HEK293 (cell line): ENCODE data around the gene CASZ1.

ENCODE experiments used
- CTCF ChIA-PET: fragments of 350-600 bp; formaldehyde crosslinking; extraction: SDS; loops from one replicate; lab custom pipeline; 2021; ENCODE audit warnings: antibody characterized with exemption; lab: Yijun Ruan, JAX
- POLR2A ChIA-PET: fragments of 300-600 bp; formaldehyde crosslinking; extraction: SDS; loops from one replicate; lab custom pipeline; 2020; ENCODE audit warnings: antibody characterized with exemption, inconsistent platforms; lab: Yijun Ruan, JAX
- H3K27ac ChIP-seq: fragments of 200-500 bp; sonication (Bioruptor generic); 2 replicates; pipeline ENCODE4 v1.5.1; 2014; ENCODE audit warnings: low read depth, low read length, control low read depth, inconsistent platforms; ENCODE audit errors: extremely low read depth
- H3K36me3 ChIP-seq, 2 experiments: fragments of 200-500 bp in 1 of 2; sonication (Bioruptor generic) in 1 of 2; 1 replicate in 1 of 2; 2 replicates in 1 of 2; pipeline ENCODE4 v1.5.1; 2014 to 2017; ENCODE audit warnings: inconsistent platforms in 2 of 2, low read length in 2 of 2; ENCODE audit not compliant: control insufficient read depth in 2 of 2, insufficient read depth in 1 of 2
- H3K4me1 ChIP-seq: fragments of 200-500 bp; sonication (Bioruptor generic); 2 replicates; pipeline ENCODE4 v1.5.1; 2014; ENCODE audit warnings: mild to moderate bottlenecking, low read length, inconsistent platforms; ENCODE audit not compliant: control insufficient read depth, insufficient read depth
- H3K4me3 ChIP-seq: 2 replicates; pipeline ENCODE4 v1.5.1; 2011; ENCODE audit warnings: low read depth, mild to moderate bottlenecking, control low read depth, low read length, moderate library complexity
- H3K9me3 ChIP-seq: fragments of 200-500 bp; sonication (Bioruptor generic); 2 replicates; pipeline ENCODE4 v1.5.1; 2014; ENCODE audit warnings: low read depth, low read length, inconsistent platforms; ENCODE audit not compliant: control insufficient read depth, insufficient read depth
- EGR2 ChIP-seq: fragments of 450-650 bp; formaldehyde crosslinking; IDR thresholded peaks from 2 replicates; pipeline ENCODE4 v1.5.1; 2016; ENCODE audit warnings: low read depth, missing biosample characterization, missing genetic modification characterization
- GLI2 ChIP-seq: fragments of 450-650 bp; formaldehyde crosslinking; IDR thresholded peaks from 2 replicates; pipeline ENCODE4; 2017; ENCODE audit warnings: missing biosample characterization, missing genetic modification characterization, low read depth, borderline replicate concordance
- GLIS1 ChIP-seq: fragments of 450-650 bp; formaldehyde crosslinking; IDR thresholded peaks from 2 replicates; pipeline ENCODE4 v1.5.1; 2016; ENCODE audit warnings: missing biosample characterization, missing genetic modification characterization
- INSM2 ChIP-seq: fragments of 450-650 bp; formaldehyde crosslinking; IDR thresholded peaks from 2 replicates; pipeline ENCODE4 v1.5.1; 2016; ENCODE audit warnings: missing biosample characterization, missing genetic modification characterization
- SP7 ChIP-seq: fragments of 450-650 bp; formaldehyde crosslinking; IDR thresholded peaks from 2 replicates; pipeline ENCODE4 v1.5.1; 2016; ENCODE audit warnings: missing biosample characterization, missing genetic modification characterization
- ZBTB49 ChIP-seq: fragments of 450-650 bp; formaldehyde crosslinking; IDR thresholded peaks from 2 replicates; pipeline ENCODE4 v1.5.1; 2016; ENCODE audit warnings: missing biosample characterization, missing genetic modification characterization, low read depth
- ZFHX2 ChIP-seq: fragments of 450-650 bp; formaldehyde crosslinking; conservative IDR thresholded peaks from 2 replicates; pipeline ENCODE4 v1.5.1; 2016; ENCODE audit warnings: missing biosample characterization, missing genetic modification characterization
- ZNF341 ChIP-seq: fragments of 450-650 bp; formaldehyde crosslinking; IDR thresholded peaks from 2 replicates; pipeline ENCODE4; 2016; ENCODE audit warnings: low read depth, missing biosample characterization, missing genetic modification characterization
- ZNF639 ChIP-seq: fragments of 450-650 bp; formaldehyde crosslinking; IDR thresholded peaks from 2 replicates; pipeline ENCODE4 v1.5.1; 2016; ENCODE audit warnings: missing biosample characterization, missing genetic modification characterization
- ZNF654 ChIP-seq: fragments of 450-650 bp; formaldehyde crosslinking; IDR thresholded peaks from 2 replicates; pipeline ENCODE4 v1.5.1; 2016; ENCODE audit warnings: low read depth, missing biosample characterization, missing genetic modification characterization
- ZSCAN5A ChIP-seq: fragments of 450-650 bp; formaldehyde crosslinking; IDR thresholded peaks from 2 replicates; pipeline ENCODE4 v1.5.1; 2016; ENCODE audit warnings: missing biosample characterization, missing genetic modification characterization
- TF ChIP-seq, protein P1 (sequence below): fragments of 450-650 bp; formaldehyde crosslinking; IDR thresholded peaks from 2 replicates; pipeline ENCODE4 v1.5.1; 2016; ENCODE audit warnings: missing biosample characterization, missing genetic modification characterization

Gene CASZ1

GRCh38 chr1:10657088-10657847, 139.2 kb downstream of the CASZ1 start:
- TF ChIP-seq ZSCAN5A (tag by site-specific recombination) (no peak), GLIS1 (tag by site-specific recombination) (peak; percentile 16; the same call in 1 of the 2 replicates), EGR2 (tag by site-specific recombination) (peak; percentile 83), ZFHX2 (tag by site-specific recombination) (peak; percentile 61)
- TF ChIP-seq, all 188 proteins: peak for 3

DNA sequence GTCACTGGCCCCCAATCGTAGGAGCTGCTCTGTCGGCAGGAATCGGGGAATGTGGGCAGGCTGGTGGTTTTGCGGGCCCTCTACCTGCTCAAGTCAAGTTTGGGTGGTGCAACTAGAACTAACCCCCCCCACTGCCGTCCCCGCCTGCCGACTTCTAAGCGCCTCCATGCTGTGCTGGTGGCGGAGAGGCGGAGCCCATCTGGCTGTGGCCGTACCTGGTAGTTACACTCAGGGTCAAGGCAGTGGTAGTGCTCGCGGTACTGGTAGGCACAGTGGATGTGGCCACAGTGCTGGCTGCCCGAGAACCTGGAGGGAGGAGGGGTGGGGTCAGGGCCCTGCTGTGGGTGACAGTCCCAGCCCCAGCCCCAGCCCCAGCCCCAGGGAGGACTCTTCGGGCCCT, 140.0 kb downstream of the CASZ1 start:
- CTCF ChIA-PET = no interaction called here
- no peaks in the 10 kb centered on the region for H3K9me3 ChIP-seq
- no peak overlapping the region for H3K4me3 ChIP-seq
- H3K27ac ChIP-seq = no peak overlapping the region
- peaks cover 0 to 53% of the 10 kb centered on the region in 2 experiments; a peak in 1 of 3 replicates for H3K36me3 ChIP-seq
- POLR2A ChIA-PET = no interaction called here
- no peak for TF ChIP-seq SP7 (tag by site-specific recombination)
- no peak for TF ChIP-seq ZNF654 (tag by site-specific recombination)
- TF ChIP-seq, protein P1, sequence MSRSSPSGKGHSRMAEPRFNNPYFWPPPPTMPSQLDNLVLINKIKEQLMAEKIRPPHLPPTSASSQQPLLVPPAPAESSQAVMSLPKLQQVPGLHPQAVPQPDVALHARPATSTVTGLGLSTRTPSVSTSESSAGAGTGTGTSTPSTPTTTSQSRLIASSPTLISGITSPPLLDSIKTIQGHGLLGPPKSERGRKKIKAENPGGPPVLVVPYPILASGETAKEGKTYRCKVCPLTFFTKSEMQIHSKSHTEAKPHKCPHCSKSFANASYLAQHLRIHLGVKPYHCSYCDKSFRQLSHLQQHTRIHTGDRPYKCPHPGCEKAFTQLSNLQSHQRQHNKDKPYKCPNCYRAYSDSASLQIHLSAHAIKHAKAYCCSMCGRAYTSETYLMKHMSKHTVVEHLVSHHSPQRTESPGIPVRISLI (tag by site-specific recombination) = no peak
- no peak for TF ChIP-seq GLI2
- no peak for TF ChIP-seq ZNF639 (tag by site-specific recombination)
- no peak for TF ChIP-seq ZBTB49 (tag by site-specific recombination)
- TF ChIP-seq INSM2 (tag by site-specific recombination) = no peak
- H3K4me1 ChIP-seq = no peaks in the 10 kb centered on the region

More at GRCh38 chr1:10657088-10657847, 139.2 kb downstream of the CASZ1 start:
- H3K36me3 ChIP-seq = peaks cover 0 to 53% of the 10 kb centered on the region in 2 experiments; a peak in 1 of 3 replicates
- H3K9me3 ChIP-seq = no peaks in the 10 kb centered on the region
- no peaks in the 10 kb centered on the region for H3K4me1 ChIP-seq
- H3K4me3 ChIP-seq = no peak overlapping the region
- H3K27ac ChIP-seq = no peak overlapping the region
- POLR2A ChIA-PET = no interaction called here
- CTCF ChIA-PET = interaction anchor here (0.6 kb wide), 1 partner anchor 285 kb away, joined by 3 read pairs; no protein-coding TSS in a partner anchor

DNA sequence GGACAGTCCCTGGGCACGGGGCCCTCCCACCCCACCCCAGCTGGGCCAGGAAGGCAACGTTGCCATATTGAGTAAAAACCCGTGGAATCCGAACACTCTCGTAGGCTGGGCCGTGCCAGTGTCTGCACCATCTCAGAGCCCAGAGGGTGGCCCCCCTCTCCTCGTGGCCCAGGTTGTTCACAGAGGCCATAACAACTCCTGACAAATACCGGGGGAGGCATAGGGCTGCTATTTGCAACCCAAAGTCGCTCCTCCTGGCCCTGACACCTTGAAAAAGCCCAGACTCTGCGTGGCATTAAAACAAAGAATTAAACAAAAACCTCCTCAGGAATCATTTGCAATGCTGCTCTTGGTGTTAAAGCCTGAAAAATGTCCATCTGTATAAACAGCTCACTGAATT, 141.4 kb downstream of the CASZ1 start:
- no peaks in the 10 kb centered on the region for H3K4me1 ChIP-seq
- H3K9me3 ChIP-seq = no peaks in the 10 kb centered on the region
- H3K36me3 ChIP-seq = peaks cover 0 to 49% of the 10 kb centered on the region in 2 experiments; a peak in 1 of 3 replicates
- CTCF ChIA-PET = no interaction called here
- no peak overlapping the region for H3K27ac ChIP-seq
- H3K4me3 ChIP-seq = no peak overlapping the region
- POLR2A ChIA-PET = no interaction called here
- TF ChIP-seq ZNF341 = no peak
